RWPE2 (cell line): ENCODE measurements around the gene KAZN.

Experiments used
- ATAC-seq: fragments of 200-7000 bp; cut with Tn5 transposase; 3 replicates; pipeline ENCODE4 v1.9.1; 2021; ENCODE audit warnings: low read depth
- DNase-seq: peaks from one replicate; pipeline ENCODE4 v3.0.0-alpha.2; 2020; ENCODE audit warnings: low spot score
- H3K27ac ChIP-seq: fragments of 450-650 bp; 2 replicates; pipeline ENCODE4 v1.5.1; 2017; ENCODE audit warnings: mild to moderate bottlenecking; ENCODE audit not compliant: poor library complexity, severe bottlenecking
- H3K27me3 ChIP-seq: fragments of 250-450 bp; sonication (Bioruptor Pico); 2 replicates; pipeline ENCODE4 v1.5.1; 2021; ENCODE audit warnings: mild to moderate bottlenecking, moderate library complexity; ENCODE audit not compliant: insufficient read depth, poor library complexity, severe bottlenecking
- H3K36me3 ChIP-seq: fragments of 250-450 bp; sonication (Bioruptor Pico); 2 replicates; pipeline ENCODE4 v1.5.1; 2020; ENCODE audit warnings: low read depth, mild to moderate bottlenecking, moderate library complexity
- H3K4me1 ChIP-seq: fragments of 250-450 bp; sonication (Bioruptor Pico); 2 replicates; pipeline ENCODE4 v1.5.1; 2021; ENCODE audit warnings: mild to moderate bottlenecking, moderate library complexity; ENCODE audit not compliant: insufficient read depth, poor library complexity, severe bottlenecking
- H3K4me3 ChIP-seq: fragments of 250-450 bp; sonication (Bioruptor Pico); 2 replicates; pipeline ENCODE4 v1.5.1; 2021; ENCODE audit warnings: mild to moderate bottlenecking, moderate library complexity; ENCODE audit not compliant: severe bottlenecking
- H3K9me3 ChIP-seq: fragments of 250-450 bp; sonication (Bioruptor Pico); 2 replicates; pipeline ENCODE4 v1.5.1; 2021; ENCODE audit warnings: mild to moderate bottlenecking, moderate library complexity; ENCODE audit not compliant: severe bottlenecking
- CTCF ChIP-seq: fragments of 450-650 bp; IDR thresholded peaks from one replicate; pipeline ENCODE4 v1.5.1; 2017; ENCODE audit warnings: mild to moderate bottlenecking, moderate library complexity; ENCODE audit not compliant: poor library complexity, severe bottlenecking

The KAZN gene

GRCh38 chr1:15148475-15148874 is 550.0 kb downstream of the KAZN start:
- no peak for TF ChIP-seq CTCF
- no peak for DNase-seq
- H3K27me3 ChIP-seq, result no peaks in the 10 kb centered on the region
- no peaks in the 10 kb centered on the region for H3K4me1 ChIP-seq
- H3K36me3 ChIP-seq, result no peaks in the 10 kb centered on the region
- no peaks in the 10 kb centered on the region for H3K9me3 ChIP-seq
- ATAC-seq, result no peak
- H3K27ac ChIP-seq, result no peak overlapping the region
- H3K4me3 ChIP-seq, result no peak overlapping the region

- H3K36me3 ChIP-seq, result no peaks in the 10 kb centered on the region
- no peaks in the 10 kb centered on the region for H3K4me1 ChIP-seq
- TF ChIP-seq CTCF, result no peak
- no peak for DNase-seq
- ATAC-seq, result no peak
- H3K4me3 ChIP-seq, result no peak overlapping the region
- no peaks in the 10 kb centered on the region for H3K9me3 ChIP-seq
- no peak overlapping the region for H3K27ac ChIP-seq
- H3K27me3 ChIP-seq, result no peaks in the 10 kb centered on the region
Measured at GRCh38 chr1:15148941-15149340, 550.5 kb downstream of the KAZN start.

GRCh38 chr1:15150376-15150775 is 551.9 kb downstream of the KAZN start:
- TF ChIP-seq CTCF, result no peak
- ATAC-seq, result no peak
- Histone ChIP-seq H3K27me3 (no peaks in the 10 kb centered on the region), H3K36me3 (no peaks in the 10 kb centered on the region), H3K9me3 (no peaks in the 10 kb centered on the region), H3K27ac (no peak overlapping the region), H3K4me3 (no peak overlapping the region), H3K4me1 (peaks cover under 1% of the 10 kb centered on the region)
- no peak for DNase-seq

GRCh38 chr1:15151377-15151806 is 552.9 kb downstream of the KAZN start:
- ATAC-seq (no peak), DNase-seq (no peak)
- Histone ChIP-seq H3K36me3 (no peaks in the 10 kb centered on the region), H3K27me3 (no peaks in the 10 kb centered on the region), H3K9me3 (no peaks in the 10 kb centered on the region), H3K4me1 (peaks cover 10% of the 10 kb centered on the region), H3K27ac (no peak overlapping the region), H3K4me3 (no peak overlapping the region)
- no peak for TF ChIP-seq CTCF

- H3K4me3 ChIP-seq, result peak overlapping the region; percentile 69
Measured at GRCh38 chr1:15151871-15152270, 553.4 kb downstream of the KAZN start.

More at GRCh38 chr1:15151871-15152270, 553.4 kb downstream of the KAZN start:
- Histone ChIP-seq H3K27me3 (no peaks in the 10 kb centered on the region), H3K27ac (no peak overlapping the region), H3K4me1 (peaks cover 11% of the 10 kb centered on the region), H3K36me3 (no peaks in the 10 kb centered on the region), H3K9me3 (no peaks in the 10 kb centered on the region)
- no peak for ATAC-seq
- no peak for DNase-seq
- TF ChIP-seq CTCF, result no peak
